ENCODE results near the gene TEX14. TPM values are rescaled to one million over a fixed set of nuclear protein-coding genes. Genes with fewer than 3 reads are reported as not detected.

Gene TEX14
- total RNA-seq, 1 experiment from 2014 or later, result 0.31 TPM

DNA sequence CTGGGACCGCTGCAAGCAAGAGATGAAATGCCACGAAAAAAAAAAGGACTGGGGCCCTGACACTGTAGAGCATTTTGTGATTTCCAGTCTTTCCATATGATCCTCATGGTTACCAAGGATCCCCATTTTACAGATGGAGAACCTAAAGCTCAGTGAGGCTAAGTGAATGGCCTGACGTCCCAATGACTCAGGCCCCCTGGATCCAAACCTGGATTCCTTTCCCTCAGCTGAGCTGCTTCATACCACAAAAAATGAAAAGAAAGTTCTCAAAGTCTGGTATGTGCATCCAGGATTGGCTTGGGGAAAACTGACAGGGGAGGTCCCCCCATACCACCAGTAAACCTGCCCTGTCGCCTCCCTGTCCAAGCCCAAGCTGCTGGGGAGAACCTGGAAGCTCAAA lies 80.5 kb downstream of the TEX14 start:
- Mint-ChIP-seq H3K4me3 (no peak overlapping the region), H3K27me3 (ENCODE audit: low read depth) (no peaks in the 10 kb centered on the region; the same call in 1 of the 2 replicates), H3K36me3 (ENCODE audit: insufficient read depth in 1 of 3, low read depth in 3 of 3) (no peaks in the 10 kb centered on the region), H3K27ac (no peak overlapping the region), H3K4me1 (peaks cover 8 to 11% of the 10 kb centered on the region in 2 experiments), H3K9me3 (no peaks in the 10 kb centered on the region)
- H3K56ac ChIP-seq (ENCODE audit: insufficient read length, low read depth, low read length), result no peak overlapping the region
- H3K9me3 ChIP-seq (ENCODE audit: control insufficient read depth, low read depth, low read length), result no peaks in the 10 kb centered on the region
- no peak overlapping the region for H3K9ac ChIP-seq (ENCODE audit: extremely low read depth, insufficient read length, low read length)
- WGBS (ENCODE audit: extremely low coverage, insufficient read length, low lambda C conversion rate), result no CpG with 5 or more reads among the region's 4 CpGs
- no peak overlapping the region for H3K4me2 ChIP-seq (ENCODE audit: insufficient read depth, insufficient read length, low read length)
- no peak overlapping the region for H4K91ac ChIP-seq (ENCODE audit: insufficient read length, low read depth, low read length)
- no peak overlapping the region for H2AK5ac ChIP-seq (ENCODE audit: insufficient read length, low read length)
- H2AFZ ChIP-seq (ENCODE audit: low read length), result no peak overlapping the region
- H2BK20ac ChIP-seq (ENCODE audit: low read depth, low read length, poor library complexity, severe bottlenecking), result no peak overlapping the region
- no peaks in the 10 kb centered on the region; the same call in 1 of the 2 replicates for H3K4me1 ChIP-seq (ENCODE audit: insufficient read depth, low read length)
- no peaks in the 10 kb centered on the region for H4K20me1 ChIP-seq (ENCODE audit: control insufficient read depth, insufficient read depth, insufficient read length)
- H3K79me1 ChIP-seq (ENCODE audit: insufficient read depth, low read depth, low read length, poor library complexity, severe bottlenecking), result no peaks in the 10 kb centered on the region
- no peak overlapping the region for H2BK120ac ChIP-seq (ENCODE audit: low read depth, low read length, poor library complexity, severe bottlenecking)
- H3K4ac ChIP-seq (ENCODE audit: low read depth, low read length), result no peak overlapping the region
- no peaks in the 10 kb centered on the region for H3K27me3 ChIP-seq (ENCODE audit: insufficient read depth, low read length)
- H3K14ac ChIP-seq (ENCODE audit: insufficient read depth, low read length), result no peak overlapping the region
- no peak overlapping the region for H4K5ac ChIP-seq (ENCODE audit: insufficient read length, low read depth, low read length)
- no peaks in the 10 kb centered on the region for H3K23me2 ChIP-seq (ENCODE audit: insufficient read length, low read depth, low read length, poor library complexity, severe bottlenecking)
- TF ChIP-seq, protein P1, sequence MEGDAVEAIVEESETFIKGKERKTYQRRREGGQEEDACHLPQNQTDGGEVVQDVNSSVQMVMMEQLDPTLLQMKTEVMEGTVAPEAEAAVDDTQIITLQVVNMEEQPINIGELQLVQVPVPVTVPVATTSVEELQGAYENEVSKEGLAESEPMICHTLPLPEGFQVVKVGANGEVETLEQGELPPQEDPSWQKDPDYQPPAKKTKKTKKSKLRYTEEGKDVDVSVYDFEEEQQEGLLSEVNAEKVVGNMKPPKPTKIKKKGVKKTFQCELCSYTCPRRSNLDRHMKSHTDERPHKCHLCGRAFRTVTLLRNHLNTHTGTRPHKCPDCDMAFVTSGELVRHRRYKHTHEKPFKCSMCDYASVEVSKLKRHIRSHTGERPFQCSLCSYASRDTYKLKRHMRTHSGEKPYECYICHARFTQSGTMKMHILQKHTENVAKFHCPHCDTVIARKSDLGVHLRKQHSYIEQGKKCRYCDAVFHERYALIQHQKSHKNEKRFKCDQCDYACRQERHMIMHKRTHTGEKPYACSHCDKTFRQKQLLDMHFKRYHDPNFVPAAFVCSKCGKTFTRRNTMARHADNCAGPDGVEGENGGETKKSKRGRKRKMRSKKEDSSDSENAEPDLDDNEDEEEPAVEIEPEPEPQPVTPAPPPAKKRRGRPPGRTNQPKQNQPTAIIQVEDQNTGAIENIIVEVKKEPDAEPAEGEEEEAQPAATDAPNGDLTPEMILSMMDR (conservative IDR thresholded peaks at IDR 0.05), result no peak
- H2BK15ac ChIP-seq (ENCODE audit: low read depth, low read length), result no peak overlapping the region; the same call in 1 of the 2 replicates
- H3K18ac ChIP-seq (ENCODE audit: insufficient read length, low read depth, low read length), result no peak overlapping the region
- no peak overlapping the region for H2BK12ac ChIP-seq (ENCODE audit: insufficient read length, low read depth, low read length)
- H2BK5ac ChIP-seq (ENCODE audit: insufficient read length, low read length), result no peak overlapping the region
- H3T11ph ChIP-seq (ENCODE audit: low read length), result no peak overlapping the region
- no peak for DNase-seq
- H4K8ac ChIP-seq (replicated peaks; ENCODE audit: insufficient read length, low read depth, low read length), result no peak overlapping the region
- no peaks in the 10 kb centered on the region for H3K79me2 ChIP-seq (ENCODE audit: insufficient read depth, low read length)
- no peak overlapping the region for H3K23ac ChIP-seq (ENCODE audit: insufficient read length, low read depth, low read length)
- no peak overlapping the region for H3K27ac ChIP-seq (ENCODE audit: insufficient read length, low read depth, low read length)
